HepG2 (cell line): ENCODE results near the gene HSPA4L. TPM values are rescaled to one million over a fixed set of nuclear protein-coding genes. Genes with fewer than 3 reads are reported as not detected.
A peak's percentile ranks its signal among the peaks of the same experiment; 100 is the strongest.

Source experiments
- DMAP1 ChIP-seq: IDR thresholded peaks from 2 replicates; pipeline ENCODE4 v1.6.1; 2016
- GZF1 ChIP-seq: sonication (generic); formaldehyde crosslinking; IDR thresholded peaks from 2 replicates; pipeline ENCODE4 v1.5.1; 2020; ENCODE audit warnings: mild to moderate bottlenecking, missing genetic modification reagents
- HMG20A ChIP-seq: IDR thresholded peaks from 2 replicates; pipeline ENCODE4 v1.6.1; 2016; ENCODE audit warnings: borderline replicate concordance
- HOXA3 ChIP-seq: sonication (generic); formaldehyde crosslinking; IDR thresholded peaks from 2 replicates; pipeline ENCODE4 v1.5.0; 2020; ENCODE audit warnings: missing genetic modification reagents
- JUND ChIP-seq: sonication (generic); formaldehyde crosslinking; IDR thresholded peaks from 2 replicates; pipeline ENCODE4 v1.8.0; 2022; ENCODE audit warnings: mild to moderate bottlenecking, missing genetic modification reagents
- NCOR1 ChIP-seq: fragments of 200-600 bp; sonication (generic); IDR thresholded peaks from 2 replicates; pipeline ENCODE4 v1.7.0; 2017; ENCODE audit warnings: antibody characterized with exemption, low read length, borderline replicate concordance
- NFE2 ChIP-seq: sonication (generic); formaldehyde crosslinking; IDR thresholded peaks from 2 replicates; pipeline ENCODE4 v1.4.0; 2020; ENCODE audit warnings: missing genetic modification reagents
- NR2F2 ChIP-seq: IDR thresholded peaks from 2 replicates; pipeline ENCODE4 v1.6.1; 2012; ENCODE audit warnings: low read depth, inconsistent platforms, borderline replicate concordance
- PHF21A ChIP-seq: sonication (generic); formaldehyde crosslinking; IDR thresholded peaks from 2 replicates; pipeline ENCODE4 v1.5.0; 2020; ENCODE audit warnings: mild to moderate bottlenecking, missing genetic modification reagents
- PTBP1 ChIP-seq: fragments of 200-400 bp; formaldehyde crosslinking; IDR thresholded peaks from 2 replicates; pipeline ENCODE4 v1.6.1; 2018; ENCODE audit warnings: low read length, low read depth; ENCODE audit not compliant: poor library complexity, severe bottlenecking
- SNRNP70 ChIP-seq: fragments of 200-400 bp; formaldehyde crosslinking; IDR thresholded peaks from 2 replicates; pipeline ENCODE4 v1.6.1; 2017; ENCODE audit warnings: mild to moderate bottlenecking, low read depth, low read length, moderate library complexity
- TCF7 ChIP-seq: sonication (generic); IDR thresholded peaks from 2 replicates; pipeline ENCODE4 v1.6.1; 2016; ENCODE audit warnings: antibody characterized with exemption, low read depth
- ZNF234 ChIP-seq: sonication (generic); formaldehyde crosslinking; conservative IDR thresholded peaks from 2 replicates; pipeline ENCODE4 v1.5.1; 2020; ENCODE audit warnings: mild to moderate bottlenecking, missing genetic modification reagents
- ZNF260 ChIP-seq: sonication (generic); formaldehyde crosslinking; IDR thresholded peaks from 2 replicates; pipeline ENCODE4 v1.4.0; 2020; ENCODE audit warnings: missing genetic modification reagents, low read depth, mild to moderate bottlenecking, borderline replicate concordance
- ZNF263 ChIP-seq: sonication (generic); formaldehyde crosslinking; IDR thresholded peaks from 2 replicates; pipeline ENCODE4 v1.4.0; 2020; ENCODE audit warnings: missing genetic modification reagents
- ZNF317 ChIP-seq: sonication (generic); formaldehyde crosslinking; IDR thresholded peaks from 2 replicates; pipeline ENCODE4 v1.5.0; 2020; ENCODE audit warnings: mild to moderate bottlenecking, missing genetic modification reagents
- ZNF333 ChIP-seq: sonication (generic); formaldehyde crosslinking; IDR thresholded peaks from 2 replicates; pipeline ENCODE4 v1.4.0; 2020; ENCODE audit warnings: mild to moderate bottlenecking, missing genetic modification reagents, borderline replicate concordance
- ZNF335 ChIP-seq: sonication (generic); formaldehyde crosslinking; IDR thresholded peaks from 2 replicates; pipeline ENCODE4 v1.4.0; 2020; ENCODE audit warnings: missing genetic modification reagents
- ZNF468 ChIP-seq: sonication (generic); formaldehyde crosslinking; IDR thresholded peaks from 2 replicates; pipeline ENCODE4 v1.8.0; 2022; ENCODE audit warnings: mild to moderate bottlenecking, moderate library complexity, missing genetic modification reagents
- ZNF660 ChIP-seq: sonication (generic); formaldehyde crosslinking; IDR thresholded peaks from 2 replicates; pipeline ENCODE4 v1.5.1; 2020; ENCODE audit warnings: mild to moderate bottlenecking, low read depth, missing genetic modification reagents, borderline replicate concordance
- polyA plus RNA-seq, 8 experiments: library from polyadenylated mRNA; depleted of rRNA in 3 of 8; stranded (reverse) in 7 of 8; unstranded in 1 of 8; fragments of >200 nt; fragmentation: Illumina TruSeq in 4 of 8; extraction: Trizol in 4 of 8; gene quantifications; 2 replicates each; pipeline versions ENCODE4 v1.2.1 to v1.2.3, GENCODE V29; 2011 to 2016; ENCODE audit warnings: low read depth in 4 of 8, missing spikeins in 1 of 8, mixed read lengths in 1 of 8; ENCODE audit not compliant: insufficient read depth in 1 of 8
- total RNA-seq, 5 experiments: library from RNA; depleted of rRNA; stranded (reverse); fragments of >200 nt; fragmentation: Illumina TruSeq; extraction: Trizol; gene quantifications; 2 replicates each; pipeline ENCODE4 v1.2.3, GENCODE V29; 2016; ENCODE audit warnings: low read depth in 1 of 5
- TF ChIP-seq, protein P1 (sequence below): sonication (generic); formaldehyde crosslinking; IDR thresholded peaks from 2 replicates; pipeline ENCODE4 v1.4.0; 2020; ENCODE audit warnings: missing genetic modification reagents, mild to moderate bottlenecking, borderline replicate concordance
- TF ChIP-seq, protein P2 (sequence below): sonication (generic); formaldehyde crosslinking; IDR thresholded peaks from 2 replicates; pipeline ENCODE4 v1.8.0; 2022; ENCODE audit warnings: mild to moderate bottlenecking, missing genetic modification reagents
- TF ChIP-seq, protein P3 (sequence below): sonication (generic); formaldehyde crosslinking; IDR thresholded peaks from 2 replicates; pipeline ENCODE4 v1.5.0; 2020; ENCODE audit warnings: missing genetic modification reagents, mild to moderate bottlenecking, borderline replicate concordance
- TF ChIP-seq, protein P4 (sequence below): sonication (generic); formaldehyde crosslinking; IDR thresholded peaks from 2 replicates; pipeline ENCODE4 v1.8.0; 2022; ENCODE audit warnings: mild to moderate bottlenecking, missing genetic modification reagents, moderate library complexity
- TF ChIP-seq, protein P5 (sequence below): sonication (generic); formaldehyde crosslinking; IDR thresholded peaks from 2 replicates; pipeline ENCODE4 v1.4.0; 2020; ENCODE audit warnings: missing genetic modification reagents

The HSPA4L gene
- total and polyA plus RNA-seq, 2 of the 13 experiments (the other 11 are each of a cell fraction or from before 2014, with no cell fraction given): 3.7 to 31.5 TPM

DNA sequence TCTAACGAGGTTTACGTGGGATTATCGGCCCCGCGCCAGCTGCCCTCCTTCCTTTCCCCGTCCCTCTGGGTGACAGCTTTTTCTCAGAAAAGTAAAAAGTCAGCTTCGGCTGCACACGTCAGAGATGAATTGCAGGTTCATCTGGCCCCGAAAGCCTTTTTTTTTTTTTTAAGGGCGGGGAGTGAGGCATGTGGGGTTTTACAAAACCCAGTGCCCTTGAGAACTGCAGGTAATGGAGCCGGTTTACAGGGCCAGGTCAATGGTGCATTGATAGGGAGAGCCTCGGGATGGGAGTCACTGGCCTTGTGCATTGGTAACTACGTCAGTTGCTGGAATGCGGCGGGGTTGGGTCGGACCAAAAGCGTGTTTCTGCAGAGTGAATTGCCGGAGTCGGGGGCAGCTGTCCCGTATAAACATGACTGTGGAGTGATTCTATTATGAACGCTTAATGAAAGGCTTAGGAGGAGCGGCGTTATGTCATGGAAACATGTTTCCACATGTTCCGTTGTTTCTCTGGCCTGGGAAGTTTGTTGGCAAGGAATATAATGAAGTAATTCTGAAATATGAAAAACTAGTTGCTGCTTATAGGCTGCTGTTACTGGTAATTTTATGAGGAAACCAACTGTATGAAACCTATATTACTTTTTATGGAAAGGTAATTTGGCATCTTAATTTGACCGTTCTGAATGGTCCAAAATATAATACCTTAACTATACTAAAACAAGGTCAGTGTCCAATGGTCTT is 1.1 kb downstream of the HSPA4L start (continued):
- TF ChIP-seq NCOR1: no peak
- TF ChIP-seq, protein P1, sequence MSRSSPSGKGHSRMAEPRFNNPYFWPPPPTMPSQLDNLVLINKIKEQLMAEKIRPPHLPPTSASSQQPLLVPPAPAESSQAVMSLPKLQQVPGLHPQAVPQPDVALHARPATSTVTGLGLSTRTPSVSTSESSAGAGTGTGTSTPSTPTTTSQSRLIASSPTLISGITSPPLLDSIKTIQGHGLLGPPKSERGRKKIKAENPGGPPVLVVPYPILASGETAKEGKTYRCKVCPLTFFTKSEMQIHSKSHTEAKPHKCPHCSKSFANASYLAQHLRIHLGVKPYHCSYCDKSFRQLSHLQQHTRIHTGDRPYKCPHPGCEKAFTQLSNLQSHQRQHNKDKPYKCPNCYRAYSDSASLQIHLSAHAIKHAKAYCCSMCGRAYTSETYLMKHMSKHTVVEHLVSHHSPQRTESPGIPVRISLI: 0 out of 2 replicates have a peak, but pooled peaks have one; percentile 50
- TF ChIP-seq GZF1 (CRISPR knock-in tag): no peak
- TF ChIP-seq, protein P2, sequence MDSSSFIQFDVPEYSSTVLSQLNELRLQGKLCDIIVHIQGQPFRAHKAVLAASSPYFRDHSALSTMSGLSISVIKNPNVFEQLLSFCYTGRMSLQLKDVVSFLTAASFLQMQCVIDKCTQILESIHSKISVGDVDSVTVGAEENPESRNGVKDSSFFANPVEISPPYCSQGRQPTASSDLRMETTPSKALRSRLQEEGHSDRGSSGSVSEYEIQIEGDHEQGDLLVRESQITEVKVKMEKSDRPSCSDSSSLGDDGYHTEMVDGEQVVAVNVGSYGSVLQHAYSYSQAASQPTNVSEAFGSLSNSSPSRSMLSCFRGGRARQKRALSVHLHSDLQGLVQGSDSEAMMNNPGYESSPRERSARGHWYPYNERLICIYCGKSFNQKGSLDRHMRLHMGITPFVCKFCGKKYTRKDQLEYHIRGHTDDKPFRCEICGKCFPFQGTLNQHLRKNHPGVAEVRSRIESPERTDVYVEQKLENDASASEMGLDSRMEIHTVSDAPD: no peak
- TF ChIP-seq ZNF335 (CRISPR knock-in tag): no peak
- peak; percentile 42 for TF ChIP-seq PHF21A
- no peak for TF ChIP-seq TCF7
- no peak for TF ChIP-seq HMG20A (CRISPR knock-in tag)
- no peak for TF ChIP-seq PTBP1
- TF ChIP-seq ZNF234 (CRISPR knock-in tag): no peak
- no peak for TF ChIP-seq ZNF660 (CRISPR knock-in tag)
- TF ChIP-seq, protein P3, sequence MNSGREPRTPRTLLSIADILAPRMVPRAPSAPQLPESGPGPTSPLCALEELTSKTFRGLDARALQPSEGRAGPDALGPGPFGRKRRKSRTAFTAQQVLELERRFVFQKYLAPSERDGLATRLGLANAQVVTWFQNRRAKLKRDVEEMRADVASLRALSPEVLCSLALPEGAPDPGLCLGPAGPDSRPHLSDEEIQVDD (CRISPR knock-in tag): no peak
- TF ChIP-seq HOXA3 (CRISPR knock-in tag): peak; percentile 26; the same call in 1 of the 2 replicates
- no peak for TF ChIP-seq ZNF260
- no peak for TF ChIP-seq ZNF468
- TF ChIP-seq ZNF263: 0 out of 2 replicates have a peak, but pooled peaks have one; percentile 11
- peak; percentile 15; the same call in 1 of the 2 replicates for TF ChIP-seq DMAP1 (CRISPR knock-in tag)
- TF ChIP-seq, protein P4, sequence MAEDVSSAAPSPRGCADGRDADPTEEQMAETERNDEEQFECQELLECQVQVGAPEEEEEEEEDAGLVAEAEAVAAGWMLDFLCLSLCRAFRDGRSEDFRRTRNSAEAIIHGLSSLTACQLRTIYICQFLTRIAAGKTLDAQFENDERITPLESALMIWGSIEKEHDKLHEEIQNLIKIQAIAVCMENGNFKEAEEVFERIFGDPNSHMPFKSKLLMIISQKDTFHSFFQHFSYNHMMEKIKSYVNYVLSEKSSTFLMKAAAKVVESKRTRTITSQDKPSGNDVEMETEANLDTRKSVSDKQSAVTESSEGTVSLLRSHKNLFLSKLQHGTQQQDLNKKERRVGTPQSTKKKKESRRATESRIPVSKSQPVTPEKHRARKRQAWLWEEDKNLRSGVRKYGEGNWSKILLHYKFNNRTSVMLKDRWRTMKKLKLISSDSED: no peak
- TF ChIP-seq ZNF333 (CRISPR knock-in tag): no peak
- no peak for TF ChIP-seq JUND (CRISPR knock-in tag)
- peak; percentile 46; the same call in 1 of the 2 replicates for TF ChIP-seq ZNF317 (CRISPR knock-in tag)
- TF ChIP-seq, protein P5, sequence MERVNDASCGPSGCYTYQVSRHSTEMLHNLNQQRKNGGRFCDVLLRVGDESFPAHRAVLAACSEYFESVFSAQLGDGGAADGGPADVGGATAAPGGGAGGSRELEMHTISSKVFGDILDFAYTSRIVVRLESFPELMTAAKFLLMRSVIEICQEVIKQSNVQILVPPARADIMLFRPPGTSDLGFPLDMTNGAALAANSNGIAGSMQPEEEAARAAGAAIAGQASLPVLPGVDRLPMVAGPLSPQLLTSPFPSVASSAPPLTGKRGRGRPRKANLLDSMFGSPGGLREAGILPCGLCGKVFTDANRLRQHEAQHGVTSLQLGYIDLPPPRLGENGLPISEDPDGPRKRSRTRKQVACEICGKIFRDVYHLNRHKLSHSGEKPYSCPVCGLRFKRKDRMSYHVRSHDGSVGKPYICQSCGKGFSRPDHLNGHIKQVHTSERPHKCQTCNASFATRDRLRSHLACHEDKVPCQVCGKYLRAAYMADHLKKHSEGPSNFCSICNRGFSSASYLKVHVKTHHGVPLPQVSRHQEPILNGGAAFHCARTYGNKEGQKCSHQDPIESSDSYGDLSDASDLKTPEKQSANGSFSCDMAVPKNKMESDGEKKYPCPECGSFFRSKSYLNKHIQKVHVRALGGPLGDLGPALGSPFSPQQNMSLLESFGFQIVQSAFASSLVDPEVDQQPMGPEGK (CRISPR knock-in tag): 0 out of 2 replicates have a peak, but pooled peaks have one; percentile 10
- TF ChIP-seq SNRNP70: no peak
- no peak for TF ChIP-seq NFE2
- TF ChIP-seq NR2F2: no peak
